Middle frontal gyrus (tissue), 1 donor: Measurements from ENCODE around the gene BNIP2.

Source experiments
- DNase-seq: peaks from one replicate; pipeline ENCODE4 v3.0.0-alpha.2; 2015; ENCODE audit warnings: low spot score; ENCODE audit errors: extremely low spot score

Gene BNIP2

GRCh38 chr15:59636184-59636583 lies 52.9 kb downstream of the BNIP2 start:
- DNase-seq = no peak

GRCh38 chr15:59632714-59633113 lies 56.4 kb downstream of the BNIP2 start:
- DNase-seq = no peak

DNA sequence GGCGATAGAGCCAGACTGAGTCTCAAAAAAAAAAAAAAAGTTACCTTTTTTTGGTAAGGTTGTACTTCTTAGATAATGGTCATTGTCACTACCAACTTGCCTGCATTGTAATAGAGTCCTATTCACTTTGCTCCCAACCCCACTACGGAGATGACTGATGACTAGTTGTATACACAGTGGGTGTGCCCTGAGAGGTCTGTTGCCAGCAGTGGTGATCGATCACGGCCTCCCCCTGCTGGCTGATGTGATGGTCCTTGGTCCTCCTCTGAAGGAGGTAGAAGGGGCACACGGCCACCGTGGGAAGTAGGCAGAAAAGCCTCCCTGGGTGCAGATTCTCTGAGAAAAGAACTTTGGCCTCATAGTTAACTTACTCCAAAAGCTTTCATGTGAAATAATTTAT lies 66.8 kb downstream of the BNIP2 start:
- no peak for DNase-seq

- no peak for DNase-seq
Measured at GRCh38 chr15:59618406-59618805, 70.7 kb downstream of the BNIP2 start.

GRCh38 chr15:59616379-59616778 lies 72.7 kb downstream of the BNIP2 start:
- no peak for DNase-seq

DNA sequence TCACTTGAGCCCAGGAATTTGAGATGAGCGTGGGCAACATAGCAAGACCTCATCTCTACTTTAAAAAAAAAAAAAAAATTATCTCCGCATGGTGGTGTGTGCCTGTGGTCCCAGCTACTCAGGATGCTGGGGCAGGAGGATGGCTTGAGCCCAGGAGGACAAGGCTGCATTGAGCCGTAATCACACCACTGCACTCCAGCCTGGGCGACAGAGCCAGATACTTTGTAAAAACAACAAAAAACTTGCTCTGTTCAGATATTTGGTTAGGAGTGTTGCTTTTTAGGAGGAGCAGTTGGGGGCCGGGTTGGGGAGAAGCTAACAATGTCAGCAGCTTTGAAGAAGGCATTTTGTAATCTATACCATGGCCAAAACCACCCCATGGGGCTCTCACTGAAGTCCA lies 73.5 kb downstream of the BNIP2 start:
- no peak for DNase-seq

DNA sequence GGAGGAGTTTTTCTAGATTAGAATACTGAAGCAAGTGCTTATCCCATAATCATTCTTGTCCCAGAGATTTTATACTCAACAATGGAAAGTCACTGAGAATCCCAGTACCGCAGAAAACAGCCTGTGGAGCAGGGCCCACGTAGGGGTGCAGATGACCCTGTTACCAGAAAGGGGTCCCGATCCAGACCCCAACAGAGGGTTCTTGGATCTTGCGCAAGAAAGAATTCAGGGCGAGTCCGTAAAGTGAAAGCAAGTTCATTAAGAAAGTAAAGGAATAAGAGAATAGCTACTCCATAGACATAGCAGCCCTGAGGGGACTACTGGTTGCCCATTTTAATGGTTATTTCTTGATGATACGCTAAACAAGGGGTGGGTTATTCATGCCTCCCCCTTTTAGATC lies 75.0 kb downstream of the BNIP2 start:
- DNase-seq = no peak

GRCh38 chr15:59611276-59612260 lies 77.6 kb downstream of the BNIP2 start, which contains the start of gene GCNT3:
TSS of gene GCNT3 (plus strand) at chr15:59611783. CDS start at chr15:59618239, 6,456 bp downstream.
- DNase-seq = no peak

GRCh38 chr15:59609730-59610712 lies 79.1 kb downstream of the BNIP2 start:
- no peak for DNase-seq
